Ishikawa (cell line): ENCODE data around the gene LIG4.

ENCODE experiments used
- CEBPB ChIP-seq: IDR thresholded peaks from 2 replicates; pipeline ENCODE4 v1.6.1; 2012
- CREB1 ChIP-seq: IDR thresholded peaks from 2 replicates; pipeline ENCODE4 v1.6.1; 2012; ENCODE audit warnings: low read depth
- EGR1 ChIP-seq: IDR thresholded peaks from 2 replicates; pipeline ENCODE4 v1.6.1; 2012
- EP300 ChIP-seq: IDR thresholded peaks from 2 replicates; pipeline ENCODE4 v1.6.1; 2012; ENCODE audit warnings: borderline replicate concordance
- FOXM1 ChIP-seq: IDR thresholded peaks from 2 replicates; pipeline ENCODE4 v1.6.1; 2012; ENCODE audit warnings: low read depth, borderline replicate concordance
- MAX ChIP-seq: IDR thresholded peaks from 2 replicates; pipeline ENCODE4 v1.6.1; 2012
- NFIC ChIP-seq: IDR thresholded peaks from 2 replicates; pipeline ENCODE4 v1.6.1; 2012
- RAD21 ChIP-seq: IDR thresholded peaks from 2 replicates; pipeline ENCODE4 v1.6.1; 2012; ENCODE audit warnings: low read depth
- TAF1 ChIP-seq: IDR thresholded peaks from 2 replicates; pipeline ENCODE4 v1.6.1; 2012; ENCODE audit warnings: low read depth, mild to moderate bottlenecking
- TCF12 ChIP-seq: IDR thresholded peaks from 2 replicates; pipeline ENCODE4 v1.6.1; 2012; ENCODE audit warnings: low read depth
- TEAD4 ChIP-seq: IDR thresholded peaks from 2 replicates; pipeline ENCODE4 v1.6.1; 2012
- USF1 ChIP-seq: IDR thresholded peaks from 2 replicates; pipeline ENCODE4 v1.6.1; 2012
- YY1 ChIP-seq: IDR thresholded peaks from 2 replicates; pipeline ENCODE4 v1.6.1; 2012; ENCODE audit warnings: low read depth
- ZBTB7A ChIP-seq: IDR thresholded peaks from 2 replicates; pipeline ENCODE4 v1.6.1; 2012; ENCODE audit warnings: low read depth
- TF ChIP-seq, protein P1 (sequence below): IDR thresholded peaks from 2 replicates; pipeline ENCODE4 v1.6.1; 2012; ENCODE audit warnings: low read depth, mild to moderate bottlenecking

The LIG4 gene

DNA sequence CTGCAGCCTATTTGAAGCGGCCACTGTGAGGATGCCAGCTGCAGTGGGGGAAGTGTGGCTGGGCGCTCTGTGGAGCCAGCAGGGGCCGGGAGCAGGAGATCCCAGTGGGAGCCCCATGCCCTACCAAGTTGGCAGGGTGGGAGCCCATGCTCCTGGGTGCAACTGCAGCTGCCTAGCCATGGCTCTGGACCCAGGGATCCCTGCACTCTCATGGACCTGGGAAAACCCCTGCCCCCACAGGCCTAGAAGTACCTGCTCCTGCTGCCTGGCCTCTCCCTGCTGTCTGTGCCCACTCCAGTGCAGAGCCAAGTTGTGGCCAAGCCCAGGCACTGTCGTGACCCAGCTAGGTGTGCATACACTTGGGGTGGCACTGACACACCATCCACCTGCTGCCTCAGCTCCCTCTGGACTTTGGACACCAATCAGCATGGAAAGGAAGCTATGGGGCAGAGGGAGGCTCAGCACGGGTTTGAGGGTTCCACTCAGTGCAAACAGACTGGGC lies 20.9 kb downstream of the LIG4 start:
- TF ChIP-seq TEAD4 (no peak), CEBPB (no peak), TCF12 (no peak), RAD21 (no peak)
- TF ChIP-seq, protein P1, sequence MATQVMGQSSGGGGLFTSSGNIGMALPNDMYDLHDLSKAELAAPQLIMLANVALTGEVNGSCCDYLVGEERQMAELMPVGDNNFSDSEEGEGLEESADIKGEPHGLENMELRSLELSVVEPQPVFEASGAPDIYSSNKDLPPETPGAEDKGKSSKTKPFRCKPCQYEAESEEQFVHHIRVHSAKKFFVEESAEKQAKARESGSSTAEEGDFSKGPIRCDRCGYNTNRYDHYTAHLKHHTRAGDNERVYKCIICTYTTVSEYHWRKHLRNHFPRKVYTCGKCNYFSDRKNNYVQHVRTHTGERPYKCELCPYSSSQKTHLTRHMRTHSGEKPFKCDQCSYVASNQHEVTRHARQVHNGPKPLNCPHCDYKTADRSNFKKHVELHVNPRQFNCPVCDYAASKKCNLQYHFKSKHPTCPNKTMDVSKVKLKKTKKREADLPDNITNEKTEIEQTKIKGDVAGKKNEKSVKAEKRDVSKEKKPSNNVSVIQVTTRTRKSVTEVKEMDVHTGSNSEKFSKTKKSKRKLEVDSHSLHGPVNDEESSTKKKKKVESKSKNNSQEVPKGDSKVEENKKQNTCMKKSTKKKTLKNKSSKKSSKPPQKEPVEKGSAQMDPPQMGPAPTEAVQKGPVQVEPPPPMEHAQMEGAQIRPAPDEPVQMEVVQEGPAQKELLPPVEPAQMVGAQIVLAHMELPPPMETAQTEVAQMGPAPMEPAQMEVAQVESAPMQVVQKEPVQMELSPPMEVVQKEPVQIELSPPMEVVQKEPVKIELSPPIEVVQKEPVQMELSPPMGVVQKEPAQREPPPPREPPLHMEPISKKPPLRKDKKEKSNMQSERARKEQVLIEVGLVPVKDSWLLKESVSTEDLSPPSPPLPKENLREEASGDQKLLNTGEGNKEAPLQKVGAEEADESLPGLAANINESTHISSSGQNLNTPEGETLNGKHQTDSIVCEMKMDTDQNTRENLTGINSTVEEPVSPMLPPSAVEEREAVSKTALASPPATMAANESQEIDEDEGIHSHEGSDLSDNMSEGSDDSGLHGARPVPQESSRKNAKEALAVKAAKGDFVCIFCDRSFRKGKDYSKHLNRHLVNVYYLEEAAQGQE: no peak

DNA sequence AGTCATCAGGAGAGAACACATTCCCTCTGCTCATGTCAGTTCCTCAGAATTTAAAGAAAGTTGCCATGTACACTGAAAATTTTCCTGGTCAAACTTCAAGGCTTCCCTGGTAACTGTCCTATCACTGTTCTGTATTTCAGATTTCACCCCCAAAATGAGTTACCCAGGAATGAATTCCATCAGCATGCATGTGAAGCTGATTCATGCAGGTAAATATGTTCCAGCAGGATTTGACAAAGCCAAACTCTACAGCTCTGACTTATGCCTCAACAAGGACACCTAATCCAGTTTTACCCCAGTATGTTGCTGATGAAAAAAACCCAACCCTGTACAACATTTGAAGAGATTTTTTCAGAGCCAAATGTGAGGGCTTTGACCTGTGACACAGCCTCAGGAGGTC lies 21.5 kb downstream of the LIG4 start:
- TF ChIP-seq TCF12 (no peak), RAD21 (no peak), TAF1 (no peak), TEAD4 (no peak), EP300 (no peak), FOXM1 (no peak), USF1 (no peak), EGR1 (no peak), YY1 (no peak), CREB1 (no peak), MAX (no peak), CEBPB (no peak), NFIC (no peak), ZBTB7A (no peak)
- TF ChIP-seq, protein P1: no peak

GRCh38 chr13:108190897-108191296 lies 24.4 kb downstream of the LIG4 start:
- no peak for TF ChIP-seq CREB1
- TF ChIP-seq TCF12: no peak
- TF ChIP-seq RAD21: no peak
- no peak for TF ChIP-seq EP300
- no peak for TF ChIP-seq ZBTB7A
- TF ChIP-seq NFIC: no peak
- no peak for TF ChIP-seq TAF1
- TF ChIP-seq, protein P1: no peak
- TF ChIP-seq TEAD4: no peak
- no peak for TF ChIP-seq MAX
- no peak for TF ChIP-seq YY1
- TF ChIP-seq FOXM1: no peak
- no peak for TF ChIP-seq USF1
- TF ChIP-seq EGR1: no peak
- no peak for TF ChIP-seq CEBPB

GRCh38 chr13:108188260-108188659 lies 27.1 kb downstream of the LIG4 start:
- TF ChIP-seq YY1 (no peak), NFIC (no peak), TCF12 (no peak), EGR1 (no peak), CREB1 (no peak), TEAD4 (no peak), CEBPB (no peak)
- TF ChIP-seq, protein P1: no peak
